T47D (cell line): ENCODE measurements around the gene CCDC192.

Source experiments
- DNase-seq, 2 experiments: peaks; one replicate each; pipeline versions ENCODE4 v3.0.0 to v3.0.0-alpha.2; 2011 to 2012; ENCODE audit warnings: low read depth in 1 of 2, low spot score in 1 of 2
- JUND ChIP-seq: IDR thresholded peaks from 2 replicates; pipeline ENCODE4 v1.6.1; 2012; ENCODE audit warnings: low read depth
- in situ Hi-C: cut with HindIII; loops from 2 replicates; pipeline ENCODE4 v1.10.0; 2016; ENCODE audit warnings: low sequenced_read_pairs, low pct_unique_long_range_greater_than_20kb

The CCDC192 gene

GRCh38 chr5:127899214-127899610, 196.0 kb downstream of the CCDC192 start:
- in situ Hi-C loops: no loop called here
- no peak for TF ChIP-seq JUND
- DNase-seq: no peak

GRCh38 chr5:127906562-127907204, 203.5 kb downstream of the CCDC192 start:
- in situ Hi-C loops: no loop called here
- TF ChIP-seq JUND: no peak
- no peak for DNase-seq

- in situ Hi-C loops: no loop called here
- no peak for DNase-seq
- no peak for TF ChIP-seq JUND
These were observed 204.7 kb downstream of the CCDC192 start for GRCh38 chr5:127907907-127908306.

GRCh38 chr5:127909066-127909465, 205.9 kb downstream of the CCDC192 start:
- in situ Hi-C loops: no loop called here
- TF ChIP-seq JUND: no peak
- peak in 1 of 2 experiments; percentile 75 for DNase-seq

- in situ Hi-C loops: no loop called here
- TF ChIP-seq JUND: no peak
- DNase-seq: no peak
These were observed 206.6 kb downstream of the CCDC192 start for GRCh38 chr5:127909821-127910220.

- TF ChIP-seq JUND: no peak
- no peak for DNase-seq
- in situ Hi-C loops: no loop called here
These were observed 207.2 kb downstream of the CCDC192 start for GRCh38 chr5:127910307-127910956.

- DNase-seq: no peak
- in situ Hi-C loops: no loop called here
- no peak for TF ChIP-seq JUND
These were observed 208.4 kb downstream of the CCDC192 start for GRCh38 chr5:127911619-127912018.

- TF ChIP-seq JUND: no peak
- no peak for DNase-seq
- in situ Hi-C loops: no loop called here
These were observed 209.2 kb downstream of the CCDC192 start for GRCh38 chr5:127912411-127912810.

- in situ Hi-C loops: no loop called here
- no peak for DNase-seq
These were observed 213.8 kb downstream of the CCDC192 start for GRCh38 chr5:127916885-127917573.

GRCh38 chr5:127919006-127919796, 216.0 kb downstream of the CCDC192 start:
- DNase-seq: peak in 1 of 2 experiments; percentile 69
- in situ Hi-C loops: no loop called here

More at GRCh38 chr5:127916885-127917573, 213.8 kb downstream of the CCDC192 start:
- TF ChIP-seq JUND: no peak

GRCh38 chr5:127919818-127920217, 216.6 kb downstream of the CCDC192 start:
- no peak for DNase-seq
- TF ChIP-seq JUND: no peak
- in situ Hi-C loops: no loop called here

More at GRCh38 chr5:127919006-127919796, 216.0 kb downstream of the CCDC192 start:
- no peak for TF ChIP-seq JUND

GRCh38 chr5:127920936-127921335, 217.7 kb downstream of the CCDC192 start:
- no peak for DNase-seq
- no peak for TF ChIP-seq JUND
- in situ Hi-C loops: no loop called here
